ENCODE results near the gene HMGCS2.

The HMGCS2 gene

GRCh38 chr1:119768778-119769177 lies at the start of gene HMGCS2:
Gene HMGCS2 (minus strand): TSS chr1:119768905. CDS start chr1:119768844, 61 bp downstream.
- no peak within 1 kb of the TSS for H3K4me3 ChIP-seq (ENCODE audit: low read depth, low read length)
- DNase-seq (ENCODE audit: low read depth), result no peak
- in situ Hi-C loops (cut with HindIII; ENCODE audit: low sequenced_read_pairs), result no loop called here
- TF ChIP-seq, protein P1, sequence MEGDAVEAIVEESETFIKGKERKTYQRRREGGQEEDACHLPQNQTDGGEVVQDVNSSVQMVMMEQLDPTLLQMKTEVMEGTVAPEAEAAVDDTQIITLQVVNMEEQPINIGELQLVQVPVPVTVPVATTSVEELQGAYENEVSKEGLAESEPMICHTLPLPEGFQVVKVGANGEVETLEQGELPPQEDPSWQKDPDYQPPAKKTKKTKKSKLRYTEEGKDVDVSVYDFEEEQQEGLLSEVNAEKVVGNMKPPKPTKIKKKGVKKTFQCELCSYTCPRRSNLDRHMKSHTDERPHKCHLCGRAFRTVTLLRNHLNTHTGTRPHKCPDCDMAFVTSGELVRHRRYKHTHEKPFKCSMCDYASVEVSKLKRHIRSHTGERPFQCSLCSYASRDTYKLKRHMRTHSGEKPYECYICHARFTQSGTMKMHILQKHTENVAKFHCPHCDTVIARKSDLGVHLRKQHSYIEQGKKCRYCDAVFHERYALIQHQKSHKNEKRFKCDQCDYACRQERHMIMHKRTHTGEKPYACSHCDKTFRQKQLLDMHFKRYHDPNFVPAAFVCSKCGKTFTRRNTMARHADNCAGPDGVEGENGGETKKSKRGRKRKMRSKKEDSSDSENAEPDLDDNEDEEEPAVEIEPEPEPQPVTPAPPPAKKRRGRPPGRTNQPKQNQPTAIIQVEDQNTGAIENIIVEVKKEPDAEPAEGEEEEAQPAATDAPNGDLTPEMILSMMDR (IDR thresholded peaks at IDR 0.05; ENCODE audit: low read depth, low read length, missing control alignments), result no peak

- TF ChIP-seq, protein P1 (IDR thresholded peaks at IDR 0.05; ENCODE audit: low read depth, low read length, missing control alignments), result no peak
- H3K4me3 ChIP-seq (ENCODE audit: low read depth, low read length), result no peak overlapping the region
- DNase-seq (ENCODE audit: low read depth), result no peak
- in situ Hi-C loops (cut with HindIII; ENCODE audit: low sequenced_read_pairs), result no loop called here
These were observed 49.5 kb upstream of the HMGCS2 start for GRCh38 chr1:119818181-119818580.

GRCh38 chr1:119816407-119816806 lies 47.7 kb upstream of the HMGCS2 start:
- in situ Hi-C loops (cut with HindIII; ENCODE audit: low sequenced_read_pairs), result no loop called here
- H3K4me3 ChIP-seq (ENCODE audit: low read depth, low read length), result no peak overlapping the region

DNA sequence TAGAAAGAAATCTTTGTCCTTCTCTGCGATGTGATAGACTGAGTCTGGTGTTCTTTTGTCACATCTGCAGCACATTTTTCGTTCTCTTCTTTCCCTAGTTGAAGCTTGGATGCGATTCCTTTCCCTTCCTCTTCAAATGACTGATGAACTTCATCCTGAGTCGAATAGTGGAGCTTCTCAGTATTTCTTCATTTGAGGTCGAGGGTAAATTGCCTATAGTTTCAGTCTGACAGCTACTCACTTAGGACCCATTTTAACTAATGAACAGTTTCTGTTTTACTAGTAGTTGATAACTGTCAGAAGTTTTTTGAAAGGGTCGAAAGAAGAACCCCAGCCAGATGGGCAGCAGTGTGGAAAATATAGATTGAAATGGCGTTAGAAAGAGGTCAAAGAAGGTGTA lies 47.2 kb upstream of the HMGCS2 start:
- H3K4me3 ChIP-seq (ENCODE audit: low read depth, low read length), result no peak overlapping the region
- TF ChIP-seq, protein P1 (IDR thresholded peaks at IDR 0.05; ENCODE audit: low read depth, low read length, missing control alignments), result no peak
- in situ Hi-C loops (cut with HindIII; ENCODE audit: low sequenced_read_pairs), result no loop called here
- no peak for DNase-seq (ENCODE audit: low read depth)

More at GRCh38 chr1:119816407-119816806, 47.7 kb upstream of the HMGCS2 start:
- TF ChIP-seq, protein P1 (IDR thresholded peaks at IDR 0.05; ENCODE audit: low read depth, low read length, missing control alignments), result no peak
- no peak for DNase-seq (ENCODE audit: low read depth)

GRCh38 chr1:119815361-119815760 lies 46.7 kb upstream of the HMGCS2 start:
- in situ Hi-C loops (cut with HindIII; ENCODE audit: low sequenced_read_pairs), result no loop called here
- TF ChIP-seq, protein P1 (IDR thresholded peaks at IDR 0.05; ENCODE audit: low read depth, low read length, missing control alignments), result no peak
- peak; percentile 20 for DNase-seq (ENCODE audit: low read depth)
- no peak overlapping the region for H3K4me3 ChIP-seq (ENCODE audit: low read depth, low read length)

- DNase-seq (ENCODE audit: low read depth), result no peak
- in situ Hi-C loops (cut with HindIII; ENCODE audit: low sequenced_read_pairs), result no loop called here
- H3K4me3 ChIP-seq (ENCODE audit: low read depth, low read length), result no peak overlapping the region
- TF ChIP-seq, protein P1 (IDR thresholded peaks at IDR 0.05; ENCODE audit: low read depth, low read length, missing control alignments), result no peak
These were observed 45.6 kb upstream of the HMGCS2 start for GRCh38 chr1:119814288-119814687.
